HCT116 (cell line): ENCODE measurements around the gene CDK5RAP2. TPM values are rescaled to one million over a fixed set of nuclear protein-coding genes. Genes with fewer than 3 reads are reported as not detected.

Experiments used
- ATAC-seq: fragments of 200-7000 bp; cut with Tn5 transposase; 2 replicates; pipeline ENCODE4 v1.9.1; 2020; ENCODE audit warnings: mild to moderate bottlenecking, moderate library complexity
- BruUV-seq: library from RNA; stranded (reverse); fragments of 400-500 nt; replicated peaks from 2 replicates; lab custom pipeline; 2021; lab: Mats Ljungman, UMichigan
- CTCF ChIA-PET: fragments of 300-600 bp; sonication (Branson Sonifier 250); formaldehyde crosslinking; loops from one replicate; lab custom pipeline; 2021; ENCODE audit warnings: antibody characterized with exemption; lab: Charles Lee
- POLR2A ChIA-PET: fragments of 300-600, 350-600 bp; sonication (Branson Sonifier 250); formaldehyde crosslinking; loops from one replicate; lab custom pipeline; 2021; ENCODE audit warnings: antibody characterized with exemption; lab: Charles Lee
- RAD21 ChIA-PET, 2 experiments: fragments of 300-600 bp; sonication (Branson Sonifier 250); formaldehyde crosslinking; loops; one replicate each; lab custom pipeline; 2023; ENCODE audit warnings: low total read pairs in 2 of 2; ENCODE audit not compliant: uncharacterized antibody in 2 of 2, unreplicated experiment in 2 of 2, low non-redundant PET in 1 of 2; lab: Charles Lee
- DNase-seq: peaks from one replicate; pipeline ENCODE4 v3.0.0-alpha.2; 2010; ENCODE audit warnings: low read depth, low spot score
- H2AFZ ChIP-seq: fragments of 200-600 bp; shearing (Covaris generic), sonication (generic); 2 replicates; pipeline ENCODE4 v1.6.1; 2017; ENCODE audit warnings: low read depth, mixed run types, mixed read lengths, antibody characterized with exemption, low read length; ENCODE audit not compliant: poor library complexity, severe bottlenecking
- H3K27ac ChIP-seq: 2 replicates; pipeline ENCODE4 v1.5.1; 2012; ENCODE audit warnings: low read depth, low read length
- H3K27me3 ChIP-seq: fragments of 200-600 bp; sonication (generic); 2 replicates; pipeline ENCODE4 v1.6.1; 2016; ENCODE audit warnings: mixed run types, low read length, mixed read lengths; ENCODE audit not compliant: insufficient read depth
- H3K36me3 ChIP-seq, 2 experiments: fragments of 200-500 bp in 1 of 2; fragments of 200-600 bp in 1 of 2; sonication (Bioruptor generic) in 1 of 2; sonication (generic) in 1 of 2; 2 replicates each; pipeline versions ENCODE4 v1.5.1 to v1.6.1; 2014 to 2016; ENCODE audit warnings: low read length in 2 of 2, inconsistent platforms in 1 of 2, mixed read lengths in 1 of 2, mixed run types in 1 of 2; ENCODE audit not compliant: insufficient read depth in 2 of 2, control insufficient read depth in 1 of 2
- H3K4me1 ChIP-seq, 2 experiments: fragments of 200-600 bp in 1 of 2; sonication (generic) in 1 of 2; 2 replicates each; pipeline versions ENCODE4 v1.5.1 to v1.6.1; 2012 to 2017; ENCODE audit warnings: low read length in 2 of 2, inconsistent platforms in 1 of 2, mild to moderate bottlenecking in 1 of 2, mixed read lengths in 1 of 2, mixed run types in 1 of 2, moderate library complexity in 1 of 2; ENCODE audit not compliant: insufficient read depth in 2 of 2, control insufficient read depth in 1 of 2
- H3K4me2 ChIP-seq: fragments of 200-600 bp; sonication (generic); 2 replicates; pipeline ENCODE4 v1.6.1; 2017; ENCODE audit warnings: mixed run types, low read length, mixed read lengths
- H3K4me3 ChIP-seq, 2 experiments: fragments of 200-600 bp in 1 of 2; sonication (generic) in 1 of 2; replicated peaks in 1 of 2; 2 replicates each; pipeline ENCODE4 v1.5.1; 2011 to 2016; ENCODE audit warnings: low read length in 2 of 2, control low read depth in 1 of 2, low read depth in 1 of 2, mild to moderate bottlenecking in 1 of 2, mixed read lengths in 1 of 2, mixed run types in 1 of 2
- H3K79me2 ChIP-seq: fragments of 200-600 bp; sonication (generic); 2 replicates; pipeline ENCODE4 v1.6.1; 2017; ENCODE audit warnings: mild to moderate bottlenecking, mixed run types, low read length, moderate library complexity, mixed read lengths; ENCODE audit not compliant: insufficient read depth
- H3K9ac ChIP-seq: fragments of 200-600 bp; sonication (generic); 2 replicates; pipeline ENCODE4 v1.6.1; 2016; ENCODE audit warnings: low read length, mixed read lengths
- H3K9me2 ChIP-seq: fragments of 200-600 bp; sonication (generic), shearing (Covaris generic); 2 replicates; pipeline ENCODE4 v1.6.1; 2017; ENCODE audit warnings: mixed run types, mild to moderate bottlenecking, moderate library complexity; ENCODE audit not compliant: insufficient read depth
- H3K9me3 ChIP-seq, 2 experiments: fragments of 200-500 bp in 1 of 2; fragments of 200-600 bp in 1 of 2; sonication (Bioruptor generic) in 1 of 2; sonication (generic) in 1 of 2; 2 replicates each; pipeline ENCODE4 v1.6.1; 2014 to 2017; ENCODE audit warnings: low read length in 2 of 2, mixed read lengths in 2 of 2, inconsistent platforms in 1 of 2, low read depth in 1 of 2, mild to moderate bottlenecking in 1 of 2, mixed run types in 1 of 2, moderate library complexity in 1 of 2; ENCODE audit not compliant: control insufficient read depth in 1 of 2, insufficient read depth in 1 of 2
- H4K20me1 ChIP-seq: fragments of 200-600 bp; sonication (generic), shearing (Covaris generic); 2 replicates; pipeline ENCODE4 v1.6.1; 2017; ENCODE audit warnings: mixed run types, mild to moderate bottlenecking, moderate library complexity; ENCODE audit not compliant: insufficient read depth
- CTCF ChIP-seq, 3 experiments: fragments of 200-600 bp in 1 of 3; sonication (generic) in 1 of 3; IDR thresholded peaks in 2 of 3; conservative IDR thresholded peaks in 1 of 3; 2 replicates each; pipeline ENCODE4 v1.5.1; 2012 to 2017; ENCODE audit warnings: low read depth in 2 of 3, low read length in 2 of 3, antibody characterized with exemption in 1 of 3, borderline replicate concordance in 1 of 3, control low read depth in 1 of 3, mild to moderate bottlenecking in 1 of 3, mixed read lengths in 1 of 3, mixed run types in 1 of 3, moderate library complexity in 1 of 3; ENCODE audit not compliant: insufficient read depth in 1 of 3
- RAD21 ChIP-seq: IDR thresholded peaks from 2 replicates; pipeline ENCODE4 v1.6.1; 2012; ENCODE audit warnings: low read depth, mild to moderate bottlenecking
- ZBTB33 ChIP-seq: IDR thresholded peaks from 2 replicates; pipeline ENCODE4 v1.6.1; 2011; ENCODE audit warnings: mild to moderate bottlenecking, low read length, moderate library complexity; ENCODE audit not compliant: insufficient replicate concordance; ENCODE audit errors: extremely low read depth
- intact Hi-C: fragments of 100-400 bp; cut with micrococcal nuclease; formaldehyde crosslinking; loops from 2 replicates; pipeline ENCODE4 v1.10.0; 2022
- total RNA-seq: library from RNA; stranded (reverse); gene quantifications from one replicate; pipeline ENCODE4 v1.2.1, GENCODE V29; 2021; ENCODE audit not compliant: unreplicated experiment

Gene CDK5RAP2
- total RNA-seq, 1 experiment from 2014 or later: 56.2 TPM

- Histone ChIP-seq H3K4me3 (no peak overlapping the region), H3K4me1 (no peaks in the 10 kb centered on the region), H3K27ac (no peak overlapping the region), H4K20me1 (no peaks in the 10 kb centered on the region), H3K4me2 (no peak overlapping the region), H3K27me3 (no peaks in the 10 kb centered on the region), H3K9me2 (no peaks in the 10 kb centered on the region), H3K79me2 (no peaks in the 10 kb centered on the region), H2AFZ (no peak overlapping the region), H3K9ac (no peak overlapping the region), H3K9me3 (no peaks in the 10 kb centered on the region), H3K36me3 (peaks cover 8 to 12% of the 10 kb centered on the region in 2 experiments; a peak in 3 of 4 replicates)
- ChIA-PET CTCF (interaction anchor here (0.6 to 1.3 kb wide), 6 partner anchors 8 to 514 kb away, joined by 3 to 5 read pairs (median 3); no protein-coding TSS in a partner anchor), POLR2A (no interaction called here), RAD21 (interaction anchor here in 1 of 2 experiments (0.5 kb wide), 1 partner anchor 1519 kb away, joined by 3 read pairs; no protein-coding TSS in a partner anchor)
- DNase-seq (peak; percentile 8), ATAC-seq (peak; percentile 94)
- no TSS peak for BruUV-seq
- intact Hi-C loops: loop anchor here (2.0 to 5.0 kb wide), 2 partner anchors 517 to 920 kb away; no protein-coding TSS in a partner anchor
- TF ChIP-seq ZBTB33: no peak
- peak; percentile 71 for TF ChIP-seq RAD21
- TF ChIP-seq CTCF (IDR thresholded peaks at IDR 0.05 in 2 of 3, conservative IDR thresholded peaks at IDR 0.05 in 1 of 3; ENCODE audit: borderline replicate concordance in 1 of 3, insufficient read depth in 1 of 3, low read depth in 2 of 3, low read length in 2 of 3): peak; percentile 19 to 88 (median 87); a peak in 4 of 6 replicates
Observed at GRCh38 chr9:120477534-120478001, 102.4 kb downstream of the CDK5RAP2 start.
